Parathyroid adenoma (tissue), 2 donors: Measurements from ENCODE around the gene LAMA3.
A peak's percentile ranks its signal among the peaks of the same experiment; 100 is the strongest.

Experiments
- H2AFZ ChIP-seq: fragments of 300-600 bp; sonication (generic); one replicate; pipeline ENCODE4 v1.7.0; 2017; ENCODE audit warnings: antibody characterized with exemption, mild to moderate bottlenecking
- H3K27ac ChIP-seq: fragments of 300-600 bp; sonication (generic); one replicate; pipeline ENCODE4 v1.7.0; 2017
- H3K27me3 ChIP-seq: fragments of 300-600 bp; sonication (generic); one replicate; pipeline ENCODE4 v1.7.0; 2017; ENCODE audit warnings: low read length; ENCODE audit not compliant: control insufficient read depth, insufficient read depth
- H3K36me3 ChIP-seq: fragments of 300-600 bp; sonication (generic); one replicate; pipeline ENCODE4 v1.7.0; 2017; ENCODE audit warnings: low read length; ENCODE audit not compliant: control insufficient read depth, insufficient read depth
- H3K4me1 ChIP-seq: fragments of 300-600 bp; sonication (generic); one replicate; pipeline ENCODE4 v1.7.0; 2017; ENCODE audit warnings: control low read depth
- H3K4me2 ChIP-seq: fragments of 300-600 bp; sonication (generic); one replicate; pipeline ENCODE4 v1.7.0; 2017; ENCODE audit warnings: low read length
- H3K4me3 ChIP-seq: fragments of 300-600 bp; sonication (generic); one replicate; pipeline ENCODE4 v1.7.0; 2017; ENCODE audit warnings: low read depth, low read length
- H3K79me2 ChIP-seq: fragments of 300-600 bp; sonication (generic); one replicate; pipeline ENCODE4 v1.7.0; 2017; ENCODE audit warnings: control low read depth
- H3K9ac ChIP-seq: fragments of 300-600 bp; sonication (generic); one replicate; pipeline ENCODE4 v1.7.0; 2017; ENCODE audit warnings: mild to moderate bottlenecking
- H3K9me3 ChIP-seq: fragments of 300-600 bp; sonication (generic); one replicate; pipeline ENCODE4 v1.7.0; 2017; ENCODE audit warnings: low read length; ENCODE audit not compliant: control insufficient read depth
- CTCF ChIP-seq: fragments of 300-600 bp; sonication (generic); IDR thresholded peaks from one replicate; pipeline ENCODE4 v1.7.0; 2017; ENCODE audit warnings: antibody characterized with exemption, mild to moderate bottlenecking
- donor health status: primary hyperparathyroidism.

LAMA3 gene

GRCh38 chr18:23918395-23919032 is 229.3 kb downstream of the LAMA3 start:
- Histone ChIP-seq H3K79me2 (no peaks in the 10 kb centered on the region), H3K4me2 (no peak overlapping the region), H3K36me3 (no peaks in the 10 kb centered on the region), H3K4me3 (no peak overlapping the region), H3K4me1 (no peaks in the 10 kb centered on the region), H3K9ac (no peak overlapping the region), H3K27me3 (no peaks in the 10 kb centered on the region), H3K27ac (no peak overlapping the region), H3K9me3 (no peaks in the 10 kb centered on the region), H2AFZ (no peak overlapping the region)
- peak; percentile 87 for TF ChIP-seq CTCF

- Histone ChIP-seq H3K27me3 (no peaks in the 10 kb centered on the region), H3K9me3 (no peaks in the 10 kb centered on the region), H3K27ac (no peak overlapping the region), H3K4me3 (no peak overlapping the region), H3K79me2 (no peaks in the 10 kb centered on the region), H3K4me2 (no peak overlapping the region), H3K9ac (no peak overlapping the region), H2AFZ (no peak overlapping the region), H3K36me3 (no peaks in the 10 kb centered on the region), H3K4me1 (no peaks in the 10 kb centered on the region)
- no peak for TF ChIP-seq CTCF
These were observed 230.8 kb downstream of the LAMA3 start for GRCh38 chr18:23920054-23920453.

- no peaks in the 10 kb centered on the region for H3K4me1 ChIP-seq
- H3K4me3 ChIP-seq = no peak overlapping the region
- no peak overlapping the region for H3K4me2 ChIP-seq
- no peaks in the 10 kb centered on the region for H3K9me3 ChIP-seq
- no peak for TF ChIP-seq CTCF
- H3K36me3 ChIP-seq = no peaks in the 10 kb centered on the region
- no peak overlapping the region for H3K27ac ChIP-seq
- H3K79me2 ChIP-seq = no peaks in the 10 kb centered on the region
- no peaks in the 10 kb centered on the region for H3K27me3 ChIP-seq
- H3K9ac ChIP-seq = no peak overlapping the region
- H2AFZ ChIP-seq = no peak overlapping the region
These were observed 232.5 kb downstream of the LAMA3 start for GRCh38 chr18:23921716-23922285.

GRCh38 chr18:23922939-23923338 is 233.7 kb downstream of the LAMA3 start:
- Histone ChIP-seq H3K9ac (no peak overlapping the region), H3K27me3 (no peaks in the 10 kb centered on the region), H3K36me3 (no peaks in the 10 kb centered on the region), H3K4me3 (no peak overlapping the region), H3K4me2 (no peak overlapping the region), H3K79me2 (no peaks in the 10 kb centered on the region), H2AFZ (no peak overlapping the region), H3K4me1 (no peaks in the 10 kb centered on the region), H3K9me3 (no peaks in the 10 kb centered on the region), H3K27ac (no peak overlapping the region)
- no peak for TF ChIP-seq CTCF

GRCh38 chr18:23924813-23925212 is 235.6 kb downstream of the LAMA3 start:
- Histone ChIP-seq H3K4me1 (no peaks in the 10 kb centered on the region), H3K4me3 (no peak overlapping the region), H3K27me3 (no peaks in the 10 kb centered on the region), H3K9me3 (no peaks in the 10 kb centered on the region), H3K27ac (no peak overlapping the region), H3K9ac (no peak overlapping the region), H3K4me2 (no peak overlapping the region), H2AFZ (no peak overlapping the region), H3K36me3 (no peaks in the 10 kb centered on the region), H3K79me2 (no peaks in the 10 kb centered on the region)
- TF ChIP-seq CTCF = no peak
